ENCODE measurements around the gene TWNK. TPM values are rescaled to one million over a fixed set of nuclear protein-coding genes. Genes with fewer than 3 reads are reported as not detected.

The TWNK gene
- total RNA-seq, 1 donor from 2014 or later, result 5.4 TPM

GRCh38 chr10:100979791-100980272, 7.5 kb upstream of the TWNK start:
- DNase-seq (ENCODE audit: low spot score), result peak; percentile 65
- H3K4me3 Mint-ChIP-seq (ENCODE audit: unreplicated experiment), result no peak overlapping the region
- no peaks in the 10 kb centered on the region for H3K9me3 Mint-ChIP-seq (ENCODE audit: low read depth)
- H3K36me3 Mint-ChIP-seq (ENCODE audit: low read depth), result peaks cover 6% of the 10 kb centered on the region
- peaks cover 1% of the 10 kb centered on the region for H3K4me1 Mint-ChIP-seq (ENCODE audit: low read depth)
- TF ChIP-seq CTCF (IDR thresholded peaks at IDR 0.05), result no peak
- no peak overlapping the region for H3K27ac Mint-ChIP-seq (ENCODE audit: unreplicated experiment)
- H3K27me3 Mint-ChIP-seq (ENCODE audit: low read depth), result no peaks in the 10 kb centered on the region

- peaks cover 3% of the 10 kb centered on the region for H3K4me1 Mint-ChIP-seq (ENCODE audit: low read depth)
- no peak overlapping the region for H3K27ac Mint-ChIP-seq (ENCODE audit: unreplicated experiment)
- no peak overlapping the region for H3K4me3 Mint-ChIP-seq (ENCODE audit: unreplicated experiment)
- H3K9me3 Mint-ChIP-seq (ENCODE audit: low read depth), result no peaks in the 10 kb centered on the region
- peaks cover 6% of the 10 kb centered on the region for H3K36me3 Mint-ChIP-seq (ENCODE audit: low read depth)
- no peak for TF ChIP-seq CTCF (IDR thresholded peaks at IDR 0.05)
- peak; percentile 5 for DNase-seq (ENCODE audit: low spot score)
- H3K27me3 Mint-ChIP-seq (ENCODE audit: low read depth), result no peaks in the 10 kb centered on the region
These were observed 7.0 kb upstream of the TWNK start for GRCh38 chr10:100980311-100980710.

- no peak overlapping the region for H3K4me3 Mint-ChIP-seq (ENCODE audit: unreplicated experiment)
- no peaks in the 10 kb centered on the region for H3K27me3 Mint-ChIP-seq (ENCODE audit: low read depth)
- H3K36me3 Mint-ChIP-seq (ENCODE audit: low read depth), result peaks cover 6% of the 10 kb centered on the region
- no peak overlapping the region for H3K27ac Mint-ChIP-seq (ENCODE audit: unreplicated experiment)
- H3K9me3 Mint-ChIP-seq (ENCODE audit: low read depth), result no peaks in the 10 kb centered on the region
- peaks cover 3% of the 10 kb centered on the region for H3K4me1 Mint-ChIP-seq (ENCODE audit: low read depth)
- DNase-seq (ENCODE audit: low spot score), result peak; percentile 64
- TF ChIP-seq CTCF (IDR thresholded peaks at IDR 0.05), result no peak
These were observed 6.6 kb upstream of the TWNK start for GRCh38 chr10:100980711-100981110.

- H3K4me1 Mint-ChIP-seq (ENCODE audit: low read depth), result peaks cover 9% of the 10 kb centered on the region
- no peak overlapping the region for H3K27ac Mint-ChIP-seq (ENCODE audit: unreplicated experiment)
- no peaks in the 10 kb centered on the region for H3K27me3 Mint-ChIP-seq (ENCODE audit: low read depth)
- no peak overlapping the region for H3K4me3 Mint-ChIP-seq (ENCODE audit: unreplicated experiment)
- H3K36me3 Mint-ChIP-seq (ENCODE audit: low read depth), result peaks cover 6% of the 10 kb centered on the region
- DNase-seq (ENCODE audit: low spot score), result no peak
- no peaks in the 10 kb centered on the region for H3K9me3 Mint-ChIP-seq (ENCODE audit: low read depth)
- no peak for TF ChIP-seq CTCF (IDR thresholded peaks at IDR 0.05)
These were observed 6.1 kb upstream of the TWNK start for GRCh38 chr10:100981178-100981772.

- Mint-ChIP-seq H3K36me3 (ENCODE audit: low read depth) (peaks cover 6% of the 10 kb centered on the region), H3K4me3 (ENCODE audit: unreplicated experiment) (no peak overlapping the region)
These were observed 4.2 kb upstream of the TWNK start for GRCh38 chr10:100982916-100983830.

More at GRCh38 chr10:100982916-100983830, 4.2 kb upstream of the TWNK start:
- Mint-ChIP-seq H3K9me3 (ENCODE audit: low read depth) (no peaks in the 10 kb centered on the region), H3K4me1 (ENCODE audit: low read depth) (peaks cover 26% of the 10 kb centered on the region), H3K27me3 (ENCODE audit: low read depth) (no peaks in the 10 kb centered on the region), H3K27ac (ENCODE audit: unreplicated experiment) (no peak overlapping the region)
- TF ChIP-seq CTCF (IDR thresholded peaks at IDR 0.05), result no peak
- peak; percentile 88 for DNase-seq (ENCODE audit: low spot score)

Data from chondrocyte (in vitro differentiated cells).